AG10803 (cell line): ENCODE results near the gene MIPEP.
"Not testable (repeated sequence)": the region's sequence is repeated elsewhere in the genome, so short reads cannot be mapped to it uniquely, and the experiment has no call there.

Source experiments
- DNase-seq: peaks from one replicate; pipeline ENCODE4 v3.0.0; 2010; ENCODE audit warnings: low read depth
- H3K4me3 ChIP-seq: 2 replicates; pipeline ENCODE4 v1.5.1; 2011; ENCODE audit warnings: mild to moderate bottlenecking, low read length, control low read depth
- TF ChIP-seq, protein P1 (sequence below): conservative IDR thresholded peaks from 2 replicates; pipeline ENCODE4 v1.5.1; 2011; ENCODE audit warnings: mild to moderate bottlenecking, low read length, control low read depth, inconsistent platforms

MIPEP gene

GRCh38 chr13:23766939-23767338, 122.3 kb downstream of the MIPEP start:
- no peak overlapping the region for H3K4me3 ChIP-seq
- DNase-seq, result no peak
- TF ChIP-seq, protein P1, sequence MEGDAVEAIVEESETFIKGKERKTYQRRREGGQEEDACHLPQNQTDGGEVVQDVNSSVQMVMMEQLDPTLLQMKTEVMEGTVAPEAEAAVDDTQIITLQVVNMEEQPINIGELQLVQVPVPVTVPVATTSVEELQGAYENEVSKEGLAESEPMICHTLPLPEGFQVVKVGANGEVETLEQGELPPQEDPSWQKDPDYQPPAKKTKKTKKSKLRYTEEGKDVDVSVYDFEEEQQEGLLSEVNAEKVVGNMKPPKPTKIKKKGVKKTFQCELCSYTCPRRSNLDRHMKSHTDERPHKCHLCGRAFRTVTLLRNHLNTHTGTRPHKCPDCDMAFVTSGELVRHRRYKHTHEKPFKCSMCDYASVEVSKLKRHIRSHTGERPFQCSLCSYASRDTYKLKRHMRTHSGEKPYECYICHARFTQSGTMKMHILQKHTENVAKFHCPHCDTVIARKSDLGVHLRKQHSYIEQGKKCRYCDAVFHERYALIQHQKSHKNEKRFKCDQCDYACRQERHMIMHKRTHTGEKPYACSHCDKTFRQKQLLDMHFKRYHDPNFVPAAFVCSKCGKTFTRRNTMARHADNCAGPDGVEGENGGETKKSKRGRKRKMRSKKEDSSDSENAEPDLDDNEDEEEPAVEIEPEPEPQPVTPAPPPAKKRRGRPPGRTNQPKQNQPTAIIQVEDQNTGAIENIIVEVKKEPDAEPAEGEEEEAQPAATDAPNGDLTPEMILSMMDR, result no peak

DNA sequence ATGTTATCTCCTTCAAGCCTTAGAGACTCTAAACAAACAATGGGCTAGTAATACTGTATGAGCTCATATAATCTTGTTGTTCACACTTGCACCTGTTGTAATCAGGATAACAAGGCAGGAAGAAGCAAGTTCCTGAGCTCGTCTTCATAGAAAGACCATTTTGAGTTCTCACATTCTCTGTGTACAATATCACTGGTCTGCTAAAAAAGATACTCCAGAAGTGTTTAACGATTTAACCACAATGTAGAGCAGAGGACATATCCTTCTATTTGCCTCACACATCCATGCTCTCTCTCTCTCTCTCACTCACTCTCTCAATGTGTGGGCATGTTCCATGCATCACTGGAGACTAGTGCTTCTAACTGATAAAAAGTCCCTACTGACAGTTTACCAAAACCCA, 122.9 kb downstream of the MIPEP start:
- TF ChIP-seq, protein P1, result no peak
- DNase-seq, result no peak
- no peak overlapping the region for H3K4me3 ChIP-seq

DNA sequence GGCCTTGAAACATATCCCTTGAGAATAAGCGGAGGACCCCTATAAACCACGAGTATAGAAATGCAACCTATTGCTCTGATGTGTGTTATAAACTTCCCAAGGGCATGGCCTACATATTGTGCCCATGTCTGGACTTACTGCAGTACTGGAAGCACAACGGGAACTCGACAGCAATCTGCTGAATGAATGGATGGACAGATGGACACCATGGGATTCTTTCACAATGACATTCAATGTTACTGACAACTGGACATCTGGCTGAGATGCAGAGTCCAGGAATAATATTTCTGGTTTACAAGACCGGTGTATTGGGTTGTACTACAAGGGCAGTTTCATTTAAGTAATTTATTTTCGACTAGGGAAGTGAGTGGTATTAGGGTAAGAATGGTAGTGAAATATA, 123.7 kb downstream of the MIPEP start:
- DNase-seq, result no peak
- TF ChIP-seq, protein P1, result no peak

DNA sequence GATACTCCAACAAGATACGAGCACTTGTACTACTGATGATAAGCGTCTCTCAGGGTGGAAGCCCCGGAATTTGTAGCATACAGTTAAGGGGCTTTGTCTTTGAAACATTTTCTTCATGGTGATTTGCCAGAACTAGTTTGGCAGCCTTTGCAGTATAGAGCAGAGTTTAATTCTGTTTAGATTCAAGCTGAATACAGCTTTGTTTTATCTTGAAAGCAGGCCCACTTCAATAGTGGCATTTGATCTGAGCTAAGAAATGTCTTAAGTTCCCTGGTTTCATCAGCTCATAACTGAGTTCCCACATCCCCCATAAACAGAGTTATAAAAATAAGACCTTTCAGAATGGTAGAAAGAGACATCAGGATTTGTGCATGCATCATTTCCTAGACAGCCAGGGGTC, 125.9 kb downstream of the MIPEP start:
- H3K4me3 ChIP-seq, result no peak overlapping the region
- TF ChIP-seq, protein P1, result no peak
- no peak for DNase-seq

More for the DNA sequence above, 123.7 kb downstream of the MIPEP start:
- H3K4me3 ChIP-seq, result no peak overlapping the region

GRCh38 chr13:23761760-23762159, 127.4 kb downstream of the MIPEP start:
- H3K4me3 ChIP-seq, DNase-seq: not testable (repeated sequence)

GRCh38 chr13:23760000-23760399, 129.2 kb downstream of the MIPEP start:
- TF ChIP-seq, protein P1, result no peak
- DNase-seq, result no peak
- H3K4me3 ChIP-seq, result no peak overlapping the region

DNA sequence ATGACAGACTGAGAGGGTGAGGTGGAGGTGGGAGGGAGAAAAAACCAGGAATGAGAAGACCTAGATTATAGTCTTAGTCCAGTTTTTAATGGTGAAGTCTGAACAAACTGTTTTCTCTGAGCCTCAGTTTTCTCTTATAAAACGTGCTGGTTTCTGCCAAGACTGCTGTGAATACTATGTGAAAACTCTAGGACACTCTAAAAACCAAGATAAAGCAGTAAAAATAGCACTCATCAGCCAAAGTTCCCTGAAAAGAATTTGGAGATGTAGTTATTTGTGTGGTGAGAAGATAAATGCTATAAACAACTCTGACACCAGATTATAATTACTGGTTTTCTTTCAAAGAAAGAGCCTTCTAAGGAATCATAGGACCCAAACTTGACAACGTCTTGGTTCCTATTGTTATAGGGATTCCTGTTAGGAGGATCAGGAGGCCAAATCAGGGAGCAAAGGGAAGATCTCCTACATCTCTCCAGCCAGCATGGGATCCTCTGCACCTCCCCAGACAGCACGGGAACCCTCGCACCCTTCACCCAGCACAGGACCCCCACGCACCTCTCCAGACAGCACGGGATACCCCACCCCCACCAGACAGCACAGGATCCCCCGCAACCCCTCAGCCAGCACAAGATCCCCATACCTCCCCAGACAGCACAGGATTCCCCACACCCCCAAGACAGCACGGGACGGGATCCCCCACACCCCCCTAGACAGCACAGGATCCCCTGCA, 130.2 kb downstream of the MIPEP start:
- DNase-seq, result no peak
- TF ChIP-seq, protein P1, result no peak
- no peak overlapping the region for H3K4me3 ChIP-seq
